Suppressor macrophage treated with lipopolysaccharide for 4 hours (primary cell): ENCODE results near the gene GREB1.
A peak's percentile ranks its signal among the peaks of the same experiment; 100 is the strongest.

Experiments
- DNase-seq: peaks from one replicate; pipeline ENCODE4 v3.0.0-alpha.2; 2020

GREB1 gene

GRCh38 chr2:11581797-11582611 is 48.2 kb downstream of the GREB1 start:
- no peak for DNase-seq

GRCh38 chr2:11582612-11582861 is 48.7 kb downstream of the GREB1 start:
- DNase-seq: no peak

- DNase-seq: peak; percentile 72
These were observed 49.3 kb downstream of the GREB1 start for GRCh38 chr2:11582862-11583752.

- peak; percentile 98 for DNase-seq
These were observed 50.1 kb downstream of the GREB1 start for GRCh38 chr2:11583840-11584524.

- no peak for DNase-seq
These were observed 50.7 kb downstream of the GREB1 start for GRCh38 chr2:11584525-11585056.

- DNase-seq: no peak
These were observed 51.2 kb downstream of the GREB1 start for GRCh38 chr2:11585071-11585470.

- no peak for DNase-seq
These were observed 54.6 kb downstream of the GREB1 start for GRCh38 chr2:11588228-11589110.

GRCh38 chr2:11589316-11589940 is 55.6 kb downstream of the GREB1 start:
- DNase-seq: no peak

GRCh38 chr2:11590193-11590592 is 56.3 kb downstream of the GREB1 start:
- DNase-seq: no peak

GRCh38 chr2:11591091-11591490 is 57.2 kb downstream of the GREB1 start:
- no peak for DNase-seq

GRCh38 chr2:11592671-11593574 is 59.1 kb downstream of the GREB1 start:
- no peak for DNase-seq

GRCh38 chr2:11596801-11597200 is 63.0 kb downstream of the GREB1 start:
- no peak for DNase-seq

GRCh38 chr2:11597538-11598225 is 63.8 kb downstream of the GREB1 start:
- DNase-seq: no peak

- DNase-seq: no peak
These were observed 64.4 kb downstream of the GREB1 start for GRCh38 chr2:11598228-11598731.

- DNase-seq: no peak
These were observed 68.8 kb downstream of the GREB1 start for GRCh38 chr2:11602563-11603204.

- DNase-seq: no peak
These were observed 76.9 kb downstream of the GREB1 start for GRCh38 chr2:11610624-11611242.

- DNase-seq: no peak
These were observed 77.4 kb downstream of the GREB1 start for GRCh38 chr2:11611251-11611650.

GRCh38 chr2:11612553-11613215 is 78.8 kb downstream of the GREB1 start:
- no peak for DNase-seq
